Activated CD8-positive, alpha-beta memory T cell treated with anti-CD3 and anti-CD28 coated beads for 1 hour (primary cell): ENCODE measurements around the gene TIA1.
"Not testable (repeated sequence)": the region's sequence is repeated elsewhere in the genome, so short reads cannot be mapped to it uniquely, and the experiment has no call there.

Experiments
- DNase-seq, 2 donors: peaks; one replicate each; pipeline ENCODE4 v3.0.0-alpha.2; 2020; ENCODE audit warnings: low read depth in 1 of 2; ENCODE audit errors: extremely low read depth in 1 of 2

TIA1 gene

GRCh38 chr2:70248181-70248847 is at the start of gene TIA1:
Gene TIA1, minus strand, starts transcription at chr2:70248628. Its CDS starts 198 bp downstream, at chr2:70248430.
- DNase-seq, result peak; percentile 97 to 98

- not testable (repeated sequence) for DNase-seq
Measured at GRCh38 chr2:70297828-70298227, 49.4 kb upstream of the TIA1 start.

GRCh38 chr2:70283500-70284191 is 35.2 kb upstream of the TIA1 start:
- no peak for DNase-seq

- no peak for DNase-seq
Measured at GRCh38 chr2:70282439-70282838, 34.0 kb upstream of the TIA1 start.

GRCh38 chr2:70280242-70280798 is 31.9 kb upstream of the TIA1 start:
- no peak for DNase-seq

- DNase-seq, result no peak
Measured at GRCh38 chr2:70270323-70270722, 21.9 kb upstream of the TIA1 start.

GRCh38 chr2:70269422-70270302 is 21.2 kb upstream of the TIA1 start:
- not testable (repeated sequence) for DNase-seq

GRCh38 chr2:70266925-70267324 is 18.5 kb upstream of the TIA1 start:
- DNase-seq, result not testable (repeated sequence)

- no peak for DNase-seq
Measured at GRCh38 chr2:70261501-70261900, 13.1 kb upstream of the TIA1 start.

- no peak for DNase-seq
Measured at GRCh38 chr2:70258532-70258875, 10.1 kb upstream of the TIA1 start.

- DNase-seq, result no peak
Measured at GRCh38 chr2:70255637-70256314, 7.3 kb upstream of the TIA1 start.

- DNase-seq, result no peak
Measured at GRCh38 chr2:70250434-70250833, 2.0 kb upstream of the TIA1 start.

GRCh38 chr2:70247364-70248180 is 856 bp downstream of the TIA1 start:
- no peak for DNase-seq

- DNase-seq, result no peak
Measured at GRCh38 chr2:70243806-70244584, 4.4 kb downstream of the TIA1 start.

GRCh38 chr2:70242552-70242951 is 5.9 kb downstream of the TIA1 start:
- no peak for DNase-seq

GRCh38 chr2:70241340-70241739 is 7.1 kb downstream of the TIA1 start:
- DNase-seq, result no peak

GRCh38 chr2:70240599-70240998 is 7.8 kb downstream of the TIA1 start:
- no peak for DNase-seq

- no peak for DNase-seq
Measured at GRCh38 chr2:70233926-70234325, 14.5 kb downstream of the TIA1 start.

GRCh38 chr2:70226781-70227180 is 21.6 kb downstream of the TIA1 start:
- no peak for DNase-seq
